B cell (primary cell): ENCODE data around the gene PRPF4. TPM values are rescaled to one million over a fixed set of nuclear protein-coding genes. Genes with fewer than 3 reads are reported as not detected.
A peak's percentile ranks its signal among the peaks of the same experiment; 100 is the strongest.

Experiments used
- ATAC-seq: fragments of 200-7000 bp; cut with Tn5 transposase; one replicate; pipeline ENCODE4 v1.10.0; 2021; ENCODE audit warnings: low read depth, mild to moderate bottlenecking, moderate number of reproducible peaks, moderate library complexity
- CTCF ChIA-PET: fragments of 350-600 bp; sonication (Branson Sonifier 250); formaldehyde crosslinking; loops from one replicate; lab custom pipeline; 2021; ENCODE audit warnings: antibody characterized with exemption, inconsistent platforms; lab: Charles Lee
- POLR2A ChIA-PET: fragments of 350-600 bp; sonication (Branson Sonifier 250); formaldehyde crosslinking; loops from one replicate; lab custom pipeline; 2021; ENCODE audit warnings: antibody characterized with exemption; lab: Charles Lee
- DNase-seq: peaks from one replicate; pipeline ENCODE4 v3.0.0; 2013
- H2AFZ ChIP-seq: 2 replicates; pipeline ENCODE4 v1.6.1; 2012; ENCODE audit warnings: mild to moderate bottlenecking, low read depth, low read length; ENCODE audit not compliant: insufficient read depth, poor library complexity, severe bottlenecking
- H3K27ac ChIP-seq, 2 donors: 1 replicate in 1 of 2; 2 replicates in 1 of 2; pipeline ENCODE4 v1.5.1; 2012 to 2013; ENCODE audit warnings: low read length in 2 of 2, mild to moderate bottlenecking in 2 of 2, moderate library complexity in 1 of 2
- H3K27me3 ChIP-seq, 4 experiments: fragments of 200-600 bp in 1 of 4; sonication (generic) in 1 of 4; replicated peaks in 1 of 4; 1 replicate in 2 of 4; 2 replicates in 2 of 4; pipeline versions ENCODE4 v1.6.1 to v1.7.0; 2013 to 2016; ENCODE audit warnings: low read length in 3 of 4, mild to moderate bottlenecking in 2 of 4, mixed read lengths in 1 of 4, moderate library complexity in 1 of 4; ENCODE audit not compliant: insufficient read depth in 4 of 4, control insufficient read depth in 3 of 4; ENCODE audit errors: control extremely low read depth in 1 of 4
- H3K36me3 ChIP-seq, 2 experiments: replicated peaks in 1 of 2; 1 replicate in 1 of 2; 2 replicates in 1 of 2; pipeline versions ENCODE4 v1.6.1 to v1.7.1; 2013; ENCODE audit warnings: low read length in 1 of 2; ENCODE audit not compliant: insufficient read depth in 2 of 2, control insufficient read depth in 1 of 2; ENCODE audit errors: control extremely low read depth in 1 of 2, extremely low read depth in 1 of 2
- H3K4me1 ChIP-seq, 2 donors: fragments of 200-600 bp in 1 of 2; sonication (generic) in 1 of 2; 1 replicate in 1 of 2; 2 replicates in 1 of 2; pipeline versions ENCODE4 v1.5.1 to v1.6.1; 2013 to 2017; ENCODE audit warnings: low read length in 2 of 2; ENCODE audit not compliant: control insufficient read depth in 2 of 2, insufficient read depth in 2 of 2
- H3K4me2 ChIP-seq: replicated peaks from 2 replicates; pipeline ENCODE3; 2012; ENCODE audit warnings: mild to moderate bottlenecking, low read depth, low read length; ENCODE audit not compliant: poor library complexity, severe bottlenecking
- H3K4me3 ChIP-seq, 5 experiments: fragments of 200-600 bp in 1 of 5; sonication (generic) in 1 of 5; 1 replicate in 3 of 5; 2 replicates in 2 of 5; pipeline versions ENCODE4 v1.5.1 to v1.7.0; 2011 to 2016; ENCODE audit warnings: low read length in 4 of 5, mild to moderate bottlenecking in 4 of 5, low read depth in 2 of 5, control low read depth in 1 of 5, moderate library complexity in 1 of 5; ENCODE audit not compliant: insufficient read depth in 1 of 5; ENCODE audit errors: control extremely low read depth in 1 of 5, extremely low read depth in 1 of 5
- H3K79me2 ChIP-seq: fragments of 200-600 bp; sonication (generic); one replicate; pipeline ENCODE4 v1.6.0; 2016; ENCODE audit warnings: low read length; ENCODE audit not compliant: control insufficient read depth, insufficient read depth
- H3K9ac ChIP-seq: fragments of 200-600 bp; sonication (generic); 2 replicates; pipeline ENCODE4 v1.6.1; 2017; ENCODE audit warnings: mild to moderate bottlenecking, low read length, moderate library complexity
- H3K9me3 ChIP-seq, 3 donors: one replicate each; pipeline versions ENCODE4 v1.6.1 to v1.7.1; 2013; ENCODE audit warnings: low read length in 2 of 3; ENCODE audit not compliant: control insufficient read depth in 2 of 3, insufficient read depth in 1 of 3; ENCODE audit errors: control extremely low read depth in 1 of 3
- H4K20me1 ChIP-seq: 2 replicates; pipeline ENCODE4 v1.6.0; 2012; ENCODE audit warnings: mild to moderate bottlenecking, low read length; ENCODE audit not compliant: insufficient read depth, control insufficient read depth, poor library complexity, severe bottlenecking
- H3K27ac Mint-ChIP-seq: one replicate; pipeline ENCODE4 v1.8.0; 2021; ENCODE audit warnings: mixed read lengths
- H3K27me3 Mint-ChIP-seq: one replicate; pipeline ENCODE4 v1.8.0; 2021; ENCODE audit warnings: mixed read lengths
- H3K4me1 Mint-ChIP-seq: one replicate; pipeline ENCODE4 v1.8.0; 2021; ENCODE audit warnings: mixed read lengths
- H3K4me3 Mint-ChIP-seq: one replicate; pipeline ENCODE4 v1.8.0; 2021; ENCODE audit warnings: mixed read lengths
- H3K9me3 Mint-ChIP-seq: one replicate; pipeline ENCODE4 v1.8.0; 2022; ENCODE audit warnings: mixed read lengths; ENCODE audit not compliant: insufficient read depth
- CTCF ChIP-seq: fragments of 200-600 bp; IDR thresholded peaks from one replicate; pipeline ENCODE4 v1.8.0; 2022; ENCODE audit warnings: antibody characterized with exemption, mild to moderate bottlenecking
- EZH2 ChIP-seq: IDR thresholded peaks from 2 replicates; pipeline ENCODE4 v1.6.1; 2012; ENCODE audit warnings: borderline replicate concordance, low read depth, mild to moderate bottlenecking, moderate library complexity, low read length; ENCODE audit not compliant: insufficient read depth, poor library complexity, severe bottlenecking
- WGBS: methylation state at CpG from one replicate; pipeline ENCODE4 v1.1.5; 2013; ENCODE audit warnings: missing lambda C conversion rate; ENCODE audit not compliant: insufficient coverage; 5-methylcytosine and 5-hydroxymethylcytosine counted together
- intact Hi-C: fragments of 100-400 bp; cut with micrococcal nuclease; formaldehyde crosslinking; loops from one replicate; pipeline ENCODE4 v1.10.0; 2022
- polyA plus RNA-seq: library from polyadenylated mRNA; depleted of rRNA; stranded (reverse); fragments of >200 nt; gene quantifications from 2 replicates; pipeline ENCODE4 v1.2.3, GENCODE V29; 2012
- total RNA-seq, 2 donors: library from RNA; stranded (reverse); fragments of 120-200 nt in 1 of 2; gene quantifications; 1 replicate in 1 of 2; 2 replicates in 1 of 2; pipeline versions ENCODE4 v1.2.3 to v1.2.4, GENCODE V29; 2013 to 2022

Gene PRPF4
- total and polyA plus RNA-seq, 2 donors (not counting 1 experiment from before 2014, with no cell fraction given): 11.4 to 30.8 TPM

- H3K4me1 ChIP-seq: peaks cover 8 to 12% of the 10 kb centered on the region in 2 donors
- peak overlapping the region; percentile 90 for H3K4me3 Mint-ChIP-seq
- peaks cover 4% of the 10 kb centered on the region for H3K27me3 Mint-ChIP-seq
- WGBS: 89% methylated on average over 9 of the region's 9 CpGs
- no peak overlapping the region for H3K27ac ChIP-seq
- no peak overlapping the region for H3K4me2 ChIP-seq
- H3K4me1 Mint-ChIP-seq: peaks cover 16% of the 10 kb centered on the region
- H3K9ac ChIP-seq: no peak overlapping the region
- no peaks in the 10 kb centered on the region for H4K20me1 ChIP-seq
- peak overlapping the region; percentile 50 for H2AFZ ChIP-seq
- no peaks in the 10 kb centered on the region for H3K79me2 ChIP-seq
- DNase-seq (no peak), ATAC-seq (no peak)
- H3K27ac Mint-ChIP-seq: no peak overlapping the region
- no peak overlapping the region for H3K4me3 ChIP-seq
- H3K36me3 ChIP-seq: no peaks in the 10 kb centered on the region
- ChIA-PET POLR2A (interaction anchor here (0.6 kb wide), 1 partner anchor 1044 kb away, joined by 4 read pairs; no protein-coding TSS in a partner anchor), CTCF (interaction anchor here (1.1 kb wide), 1 partner anchor 29 kb away, joined by 3 read pairs; no protein-coding TSS in a partner anchor)
- no peaks in the 10 kb centered on the region for H3K9me3 ChIP-seq
- no peaks in the 10 kb centered on the region for H3K9me3 Mint-ChIP-seq
- no peaks in the 10 kb centered on the region for H3K27me3 ChIP-seq
- no peak for TF ChIP-seq CTCF
- TF ChIP-seq EZH2: no peak
- intact Hi-C loops: loop anchor here (2.0 kb wide), 1 partner anchor 69 kb away; the partner anchor contains the start of genes C9orf43 and POLE3
Observed at GRCh38 chr9:113341712-113342410, 66.4 kb downstream of the PRPF4 start.

Other genes with a start within 250 kb of the PRPF4 start
- gene ZFP37, start 218.9 kb upstream of the PRPF4 start, total RNA-seq: 3.6 and 4.0 TPM in 2 replicates
- 0.42 TPM in 2 replicates for gene ZFP37, start 218.9 kb upstream of the PRPF4 start, polyA plus RNA-seq
- 2.3 and 3.0 TPM in 2 replicates for gene SLC31A2, start 124.7 kb upstream of the PRPF4 start, total RNA-seq
- 0.67 and 1.3 TPM in 2 replicates for gene SLC31A2, start 124.7 kb upstream of the PRPF4 start, polyA plus RNA-seq
- 40.6 and 41.2 TPM in 2 replicates for gene FKBP15, start 54.4 kb upstream of the PRPF4 start, total RNA-seq
- 21.1 and 28.8 TPM in 2 replicates for gene FKBP15, start 54.4 kb upstream of the PRPF4 start, polyA plus RNA-seq
- gene SLC31A1, start 54.1 kb upstream of the PRPF4 start, total RNA-seq: 3.2 and 3.5 TPM in 2 replicates
- gene SLC31A1, start 54.1 kb upstream of the PRPF4 start, polyA plus RNA-seq: 1.1 and 2.6 TPM in 2 replicates
- gene CDC26, start 86 bp upstream of the PRPF4 start, total RNA-seq: 28.9 and 32.9 TPM in 2 replicates
- gene CDC26, start 86 bp upstream of the PRPF4 start, polyA plus RNA-seq: 14.4 and 14.8 TPM in 2 replicates
- gene RNF183, start 27.7 kb downstream of the PRPF4 start, total RNA-seq: 0.39 TPM in 1 of 2 replicates, not detected in the other
- 0.04 and 0.58 TPM in 2 replicates for gene RNF183, start 27.7 kb downstream of the PRPF4 start, polyA plus RNA-seq
- 0.62 and 1.0 TPM in 2 replicates for gene WDR31, start 64.6 kb downstream of the PRPF4 start, total RNA-seq
- gene WDR31, start 64.6 kb downstream of the PRPF4 start, polyA plus RNA-seq: 0.17 and 0.36 TPM in 2 replicates
- gene BSPRY, start 73.9 kb downstream of the PRPF4 start, total RNA-seq: 0.58 and 0.59 TPM in 2 replicates
- gene BSPRY, start 73.9 kb downstream of the PRPF4 start, polyA plus RNA-seq: 0.42 and 0.78 TPM in 2 replicates
- gene HDHD3, start 101.3 kb downstream of the PRPF4 start, total RNA-seq: 26.2 and 29.6 TPM in 2 replicates
- 22.7 and 36.3 TPM in 2 replicates for gene HDHD3, start 101.3 kb downstream of the PRPF4 start, polyA plus RNA-seq
- 39.8 and 40.1 TPM in 2 replicates for gene ALAD, start 125.6 kb downstream of the PRPF4 start, total RNA-seq
- gene ALAD, start 125.6 kb downstream of the PRPF4 start, polyA plus RNA-seq: 14.7 and 22.0 TPM in 2 replicates
- gene POLE3, start 135.0 kb downstream of the PRPF4 start, total RNA-seq: 46.1 and 50.3 TPM in 2 replicates
- gene POLE3, start 135.0 kb downstream of the PRPF4 start, polyA plus RNA-seq: 60.7 and 97.8 TPM in 2 replicates
- gene C9orf43, start 135.1 kb downstream of the PRPF4 start, total RNA-seq: 0.58 and 1.7 TPM in 2 replicates
- 0.57 and 0.79 TPM in 2 replicates for gene C9orf43, start 135.1 kb downstream of the PRPF4 start, polyA plus RNA-seq
- gene RGS3, start 188.1 kb downstream of the PRPF4 start, total RNA-seq: 12.3 and 15.6 TPM in 2 replicates
- 5.1 and 12.0 TPM in 2 replicates for gene RGS3, start 188.1 kb downstream of the PRPF4 start, polyA plus RNA-seq